ENCODE data around the gene CDH3. TPM values are rescaled to one million over a fixed set of nuclear protein-coding genes. Genes with fewer than 3 reads are reported as not detected.

CDH3 gene
- total RNA-seq, 4 donors from 2014 or later, result 0.19 to 0.83 (median 0.75) TPM; not detected in 1

DNA sequence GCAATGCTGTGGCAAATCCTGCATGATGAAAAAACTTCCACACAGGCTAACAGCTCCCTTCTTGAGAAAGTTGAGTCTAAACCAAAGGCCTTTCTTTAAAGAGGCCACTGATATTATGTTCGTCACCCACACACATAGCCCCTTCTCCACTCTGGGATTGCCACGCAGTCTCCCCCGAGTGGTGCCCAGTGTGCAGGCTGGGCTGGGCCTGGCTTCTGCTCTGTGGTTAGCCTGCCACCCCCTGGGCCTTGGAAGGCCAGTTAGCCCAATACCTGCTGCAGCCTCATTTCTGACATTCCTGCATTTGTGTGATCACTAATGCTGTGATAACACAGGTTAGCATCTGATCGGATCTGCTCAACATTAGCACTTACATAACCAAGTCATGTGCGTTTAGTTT is 44.8 kb downstream of the CDH3 start:
- H3K9me3 ChIP-seq, result no peaks in the 10 kb centered on the region
- 69% methylated on average over 4 of the region's 5 CpGs for WGBS
- intact Hi-C loops (cut with DNase I), result no loop called here
- DNase-seq (ENCODE audit: extremely low spot score), result no peak
- TF ChIP-seq, protein P1, sequence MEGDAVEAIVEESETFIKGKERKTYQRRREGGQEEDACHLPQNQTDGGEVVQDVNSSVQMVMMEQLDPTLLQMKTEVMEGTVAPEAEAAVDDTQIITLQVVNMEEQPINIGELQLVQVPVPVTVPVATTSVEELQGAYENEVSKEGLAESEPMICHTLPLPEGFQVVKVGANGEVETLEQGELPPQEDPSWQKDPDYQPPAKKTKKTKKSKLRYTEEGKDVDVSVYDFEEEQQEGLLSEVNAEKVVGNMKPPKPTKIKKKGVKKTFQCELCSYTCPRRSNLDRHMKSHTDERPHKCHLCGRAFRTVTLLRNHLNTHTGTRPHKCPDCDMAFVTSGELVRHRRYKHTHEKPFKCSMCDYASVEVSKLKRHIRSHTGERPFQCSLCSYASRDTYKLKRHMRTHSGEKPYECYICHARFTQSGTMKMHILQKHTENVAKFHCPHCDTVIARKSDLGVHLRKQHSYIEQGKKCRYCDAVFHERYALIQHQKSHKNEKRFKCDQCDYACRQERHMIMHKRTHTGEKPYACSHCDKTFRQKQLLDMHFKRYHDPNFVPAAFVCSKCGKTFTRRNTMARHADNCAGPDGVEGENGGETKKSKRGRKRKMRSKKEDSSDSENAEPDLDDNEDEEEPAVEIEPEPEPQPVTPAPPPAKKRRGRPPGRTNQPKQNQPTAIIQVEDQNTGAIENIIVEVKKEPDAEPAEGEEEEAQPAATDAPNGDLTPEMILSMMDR (IDR thresholded peaks at IDR 0.05), result no peak
- no peaks in the 10 kb centered on the region for H3K4me1 ChIP-seq
- peaks cover 0 to 3% (median 0%) of the 10 kb centered on the region in 4 donors for H3K27me3 ChIP-seq
- H3K36me3 ChIP-seq, result no peaks in the 10 kb centered on the region
- H3K4me3 ChIP-seq, result no peak overlapping the region
- no peak overlapping the region for H3K27ac ChIP-seq (replicated peaks in 1 of 4)

DNA sequence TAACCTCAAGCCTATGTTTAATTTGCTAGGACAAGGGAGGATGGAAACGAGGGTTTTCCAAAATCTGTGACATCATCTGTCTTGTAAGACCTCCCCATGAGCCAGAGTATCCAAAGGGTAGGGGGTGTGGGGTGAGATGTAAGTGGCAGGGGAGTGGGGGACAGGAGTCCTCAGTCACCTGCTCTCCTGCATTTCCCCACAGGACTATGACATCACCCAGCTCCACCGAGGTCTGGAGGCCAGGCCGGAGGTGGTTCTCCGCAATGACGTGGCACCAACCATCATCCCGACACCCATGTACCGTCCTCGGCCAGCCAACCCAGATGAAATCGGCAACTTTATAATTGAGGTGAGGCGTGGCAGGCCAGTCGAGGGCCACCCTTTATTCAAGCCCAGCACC is 50.5 kb downstream of the CDH3 start:
- Histone ChIP-seq H3K27me3 (peaks cover 0 to 3% (median 0%) of the 10 kb centered on the region in 4 donors), H3K36me3 (no peaks in the 10 kb centered on the region), H3K4me1 (no peaks in the 10 kb centered on the region), H3K9me3 (no peaks in the 10 kb centered on the region), H3K27ac (replicated peaks in 1 of 4) (no peak overlapping the region), H3K4me3 (no peak overlapping the region)
- TF ChIP-seq EP300 (IDR thresholded peaks at IDR 0.05), result no peak
- no peak for TF ChIP-seq POLR2A (IDR thresholded peaks at IDR 0.05; ENCODE audit: low read depth)
- TF ChIP-seq, protein P1 (IDR thresholded peaks at IDR 0.05), result no peak
- TF ChIP-seq POLR2AphosphoS5 (IDR thresholded peaks at IDR 0.05), result no peak
- intact Hi-C loops (cut with DNase I), result no loop called here
- no peak for DNase-seq (ENCODE audit: extremely low spot score)
- WGBS, result 96% methylated on average over 11 of the region's 11 CpGs

DNA sequence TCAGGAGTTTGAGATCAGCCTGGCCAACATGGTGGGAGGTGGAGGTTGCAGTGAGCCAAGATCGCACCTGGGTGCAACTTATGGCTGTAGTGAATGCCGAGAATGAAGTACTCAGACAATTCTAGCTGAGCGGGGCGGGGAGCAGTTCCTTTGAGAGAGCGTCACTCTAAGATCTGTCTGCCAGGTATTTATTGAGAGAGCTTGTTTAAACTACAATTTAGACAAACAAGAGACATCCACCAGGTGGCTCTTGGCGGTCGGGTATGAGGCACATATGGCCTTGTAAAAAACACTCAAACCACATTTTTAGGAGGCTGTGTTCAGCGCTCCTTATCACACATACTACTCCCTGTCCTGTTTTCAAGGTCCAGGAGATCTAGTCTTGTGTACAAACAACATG is 51.4 kb downstream of the CDH3 start:
- Histone ChIP-seq H3K4me3 (no peak overlapping the region), H3K9me3 (no peaks in the 10 kb centered on the region), H3K27ac (replicated peaks in 1 of 4) (no peak overlapping the region), H3K36me3 (no peaks in the 10 kb centered on the region), H3K27me3 (peaks cover 0 to 3% (median 0%) of the 10 kb centered on the region in 4 donors), H3K4me1 (no peaks in the 10 kb centered on the region)
- TF ChIP-seq POLR2AphosphoS5 (IDR thresholded peaks at IDR 0.05) (no peak), EP300 (IDR thresholded peaks at IDR 0.05) (no peak), POLR2A (IDR thresholded peaks at IDR 0.05; ENCODE audit: low read depth) (no peak)
- TF ChIP-seq, protein P1 (IDR thresholded peaks at IDR 0.05), result no peak
- DNase-seq (ENCODE audit: extremely low spot score), result no peak
- 88% methylated on average over 8 of the region's 8 CpGs for WGBS
- intact Hi-C loops (cut with DNase I), result no loop called here

DNA sequence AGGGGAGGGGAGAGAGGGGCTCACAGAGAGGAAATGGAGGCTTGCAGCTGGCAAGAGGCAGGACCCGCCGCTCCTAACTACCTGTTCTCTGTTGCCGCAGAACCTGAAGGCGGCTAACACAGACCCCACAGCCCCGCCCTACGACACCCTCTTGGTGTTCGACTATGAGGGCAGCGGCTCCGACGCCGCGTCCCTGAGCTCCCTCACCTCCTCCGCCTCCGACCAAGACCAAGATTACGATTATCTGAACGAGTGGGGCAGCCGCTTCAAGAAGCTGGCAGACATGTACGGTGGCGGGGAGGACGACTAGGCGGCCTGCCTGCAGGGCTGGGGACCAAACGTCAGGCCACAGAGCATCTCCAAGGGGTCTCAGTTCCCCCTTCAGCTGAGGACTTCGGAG is 53.0 kb downstream of the CDH3 start:
- Histone ChIP-seq H3K27me3 (peaks cover 0 to 3% (median 0%) of the 10 kb centered on the region in 4 donors), H3K27ac (replicated peaks in 1 of 4) (no peak overlapping the region), H3K36me3 (no peaks in the 10 kb centered on the region), H3K4me3 (no peak overlapping the region), H3K4me1 (no peaks in the 10 kb centered on the region), H3K9me3 (no peaks in the 10 kb centered on the region)
- no peak for TF ChIP-seq POLR2AphosphoS5 (IDR thresholded peaks at IDR 0.05)
- TF ChIP-seq, protein P1 (IDR thresholded peaks at IDR 0.05), result no peak
- no peak for TF ChIP-seq EP300 (IDR thresholded peaks at IDR 0.05)
- no peak for TF ChIP-seq POLR2A (IDR thresholded peaks at IDR 0.05; ENCODE audit: low read depth)
- no peak for DNase-seq (ENCODE audit: extremely low spot score)
- WGBS, result 88% methylated on average over 22 of the region's 23 CpGs
- intact Hi-C loops (cut with DNase I), result no loop called here

DNA sequence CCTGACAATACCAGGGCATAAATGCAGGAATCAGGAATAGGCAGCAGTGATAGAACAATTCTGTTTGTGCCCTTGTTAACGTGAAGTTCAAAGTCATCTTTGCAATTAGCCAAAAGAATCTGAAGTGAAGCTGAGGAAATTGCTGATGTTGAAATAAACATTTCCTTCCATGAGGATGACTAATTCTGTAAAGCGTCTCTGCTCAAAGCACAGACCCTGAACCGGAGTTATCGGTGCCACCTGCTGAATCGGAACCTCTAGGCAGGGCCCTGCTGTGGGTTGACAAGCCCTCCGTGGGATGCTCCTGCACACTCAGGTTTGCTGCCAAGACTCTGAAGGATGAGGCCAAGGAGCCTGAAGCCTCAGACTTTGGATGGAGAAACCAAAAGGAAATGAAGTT is 55.0 kb downstream of the CDH3 start:
- Histone ChIP-seq H3K9me3 (no peaks in the 10 kb centered on the region), H3K4me1 (no peaks in the 10 kb centered on the region), H3K4me3 (no peak overlapping the region), H3K36me3 (no peaks in the 10 kb centered on the region), H3K27ac (replicated peaks in 1 of 4) (no peak overlapping the region), H3K27me3 (no peaks in the 10 kb centered on the region)
- TF ChIP-seq POLR2A (IDR thresholded peaks at IDR 0.05; ENCODE audit: low read depth), result no peak
- TF ChIP-seq EP300 (IDR thresholded peaks at IDR 0.05), result no peak
- TF ChIP-seq, protein P1 (IDR thresholded peaks at IDR 0.05), result no peak
- no peak for TF ChIP-seq POLR2AphosphoS5 (IDR thresholded peaks at IDR 0.05)
- intact Hi-C loops (cut with DNase I), result loop anchor here (5.0 kb wide), 1 partner anchor 102 kb away; no protein-coding TSS in a partner anchor
- DNase-seq (ENCODE audit: extremely low spot score), result no peak
- 25% methylated on average over 6 of the region's 6 CpGs for WGBS

Measured in esophagus muscularis mucosa (tissue), 4 donors.